Vagina (tissue), 2 donors: ENCODE results near the gene TKTL1. TPM values are rescaled to one million over a fixed set of nuclear protein-coding genes. Genes with fewer than 3 reads are reported as not detected.
"Not testable (repeated sequence)": the region's sequence is repeated elsewhere in the genome, so short reads cannot be mapped to it uniquely, and the experiment has no call there.

ENCODE experiments used
- DNase-seq, 2 donors: peaks; one replicate each; pipeline ENCODE4 v3.0.0-alpha.2; 2017; ENCODE audit errors: extremely low spot score in 2 of 2
- H3K27ac ChIP-seq: fragments of 200-600 bp; sonication (generic); one replicate; pipeline ENCODE4 v1.5.1; 2019
- H3K27me3 ChIP-seq: fragments of 200-600 bp; sonication (generic); one replicate; pipeline ENCODE4 v1.5.1; 2019
- H3K36me3 ChIP-seq, 2 donors: fragments of 200-600 bp; sonication (generic); one replicate each; pipeline ENCODE4 v1.5.1; 2017 to 2019
- H3K4me1 ChIP-seq: fragments of 200-600 bp; sonication (generic); one replicate; pipeline ENCODE4 v1.5.1; 2019
- H3K4me3 ChIP-seq, 2 donors: fragments of 200-600 bp; sonication (generic); 1 replicate in 1 of 2; 2 replicates in 1 of 2; pipeline ENCODE4 v1.5.1; 2016 to 2019
- H3K9me3 ChIP-seq: fragments of 200-600 bp; sonication (generic); one replicate; pipeline ENCODE4 v1.5.1; 2019
- CTCF ChIP-seq, 3 experiments: fragments of 450-650 bp in 2 of 3; fragments of 200-600 bp in 1 of 3; sonication (generic) in 1 of 3; IDR thresholded peaks; one replicate each; pipeline ENCODE4 v1.5.1; 2017 to 2019; ENCODE audit warnings: antibody characterized with exemption in 3 of 3, mild to moderate bottlenecking in 2 of 3, moderate library complexity in 2 of 3
- POLR2A ChIP-seq, 2 donors: fragments of 450-650 bp; IDR thresholded peaks; one replicate each; pipeline ENCODE4 v1.6.1; 2017; ENCODE audit warnings: antibody characterized with exemption in 2 of 2, mild to moderate bottlenecking in 2 of 2, moderate library complexity in 2 of 2
- POLR2AphosphoS5 ChIP-seq, 2 donors: sonication (generic); formaldehyde crosslinking; IDR thresholded peaks; one replicate each; pipeline ENCODE4 v1.9.0; 2017; ENCODE audit warnings: antibody characterized with exemption in 2 of 2, mild to moderate bottlenecking in 2 of 2, low read depth in 1 of 2; ENCODE audit not compliant: insufficient read depth in 1 of 2
- intact Hi-C: fragments of 100-400 bp; cut with DNase I; formaldehyde crosslinking; loops from one replicate; pipeline ENCODE4 v1.15.1; 2023
- total RNA-seq: library from RNA; depleted of rRNA; stranded (reverse); fragments of >200 nt; gene quantifications from one replicate; pipeline ENCODE4 v1.2.3, GENCODE V29; 2016

TKTL1 gene
- total RNA-seq, 1 donor from 2014 or later: not detected

DNA sequence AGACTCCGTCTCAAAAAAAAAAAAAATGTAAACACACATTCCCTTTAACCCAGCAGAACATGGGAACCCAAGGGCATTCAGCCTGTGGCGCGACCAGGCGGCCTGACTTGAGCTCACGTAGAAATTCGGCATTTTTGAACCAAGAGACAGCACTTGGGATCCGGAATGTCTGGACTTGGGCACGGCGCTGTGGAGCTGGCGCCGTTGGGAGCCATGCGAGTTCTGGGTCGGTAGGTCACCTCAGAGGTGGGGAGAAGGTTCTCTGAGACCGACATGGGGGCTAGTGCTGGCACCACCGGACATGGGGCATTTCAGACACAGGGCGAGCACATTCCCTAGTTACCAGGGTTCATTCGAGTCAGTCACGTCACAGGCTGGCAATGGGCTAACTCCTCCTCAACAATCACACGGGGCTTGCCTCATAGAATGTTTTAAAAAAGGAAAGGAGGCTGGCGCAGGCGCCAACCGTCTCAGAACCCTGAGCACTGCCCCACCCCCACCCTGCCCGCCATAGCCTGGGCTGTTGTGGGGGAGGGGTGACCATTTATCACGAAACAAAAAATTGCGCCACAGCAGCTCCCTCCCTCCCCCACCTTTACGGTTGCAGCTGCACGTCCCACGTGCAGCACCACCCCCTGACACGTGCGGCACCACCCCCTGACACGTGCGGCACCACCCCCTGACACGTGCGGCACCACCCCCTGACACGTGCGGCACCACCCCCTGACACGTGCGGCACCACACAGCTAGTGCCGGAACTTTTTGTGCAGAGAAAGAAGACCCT lies 612 bp upstream of the TKTL1 start, which contains the start of gene TEX28:
TEX28 (minus strand) TSS at position 334 of the 784 bp plus-strand sequence. CDS start 3,007 bp downstream, outside the sequence.
- Histone ChIP-seq H3K4me1 (no peaks in the 10 kb centered on the region), H3K9me3 (no peaks in the 10 kb centered on the region), H3K36me3 (no peaks in the 10 kb centered on the region), H3K27me3 (no peaks in the 10 kb centered on the region), H3K27ac (no peak within 1 kb of the TSS), H3K4me3 (no peak within 1 kb of the TSS)
- no peak for DNase-seq
- no peak for TF ChIP-seq CTCF (IDR thresholded peaks at IDR 0.05)
- no peak for TF ChIP-seq POLR2A (IDR thresholded peaks at IDR 0.05)
- no peak for TF ChIP-seq POLR2AphosphoS5 (IDR thresholded peaks at IDR 0.05; ENCODE audit: insufficient read depth in 1 of 2, low read depth in 1 of 2)
- intact Hi-C loops: no loop called here

DNA sequence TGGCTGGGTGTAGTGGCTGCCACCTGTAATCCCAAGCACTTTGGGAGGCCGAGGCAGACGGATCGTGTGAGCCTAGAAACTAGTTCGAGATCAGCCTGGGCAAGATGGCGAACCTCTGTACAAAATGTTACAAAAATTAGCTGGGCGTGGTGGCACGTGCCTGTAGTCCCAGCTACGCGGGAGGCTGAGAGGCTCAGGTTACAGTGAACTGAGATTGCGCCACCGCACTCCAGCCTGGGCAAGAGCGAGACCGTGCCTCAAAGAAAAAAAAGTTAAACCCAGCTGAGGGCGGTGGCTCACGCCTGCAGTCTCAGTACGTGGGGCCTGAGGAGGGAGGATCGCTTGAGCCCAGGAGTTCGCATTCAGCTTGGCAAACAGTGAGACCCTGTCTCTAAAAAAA lies 1.1 kb downstream of the TKTL1 start:
- no peak for DNase-seq
- TF ChIP-seq POLR2A (IDR thresholded peaks at IDR 0.05): no peak
- no peak for TF ChIP-seq CTCF (IDR thresholded peaks at IDR 0.05)
- TF ChIP-seq POLR2AphosphoS5 (IDR thresholded peaks at IDR 0.05; ENCODE audit: insufficient read depth in 1 of 2, low read depth in 1 of 2): no peak
- intact Hi-C loops: no loop called here
- no peaks in the 10 kb centered on the region for H3K9me3 ChIP-seq
- H3K27me3 ChIP-seq: no peaks in the 10 kb centered on the region
- H3K27ac ChIP-seq: no peak overlapping the region
- no peaks in the 10 kb centered on the region for H3K4me1 ChIP-seq
- H3K4me3 ChIP-seq: no peak overlapping the region
- H3K36me3 ChIP-seq: no peaks in the 10 kb centered on the region

- intact Hi-C loops: no loop called here
- H3K4me3 ChIP-seq: no peak overlapping the region
Observed at GRCh38 chrX:154298312-154298711, 2.7 kb downstream of the TKTL1 start.

DNA sequence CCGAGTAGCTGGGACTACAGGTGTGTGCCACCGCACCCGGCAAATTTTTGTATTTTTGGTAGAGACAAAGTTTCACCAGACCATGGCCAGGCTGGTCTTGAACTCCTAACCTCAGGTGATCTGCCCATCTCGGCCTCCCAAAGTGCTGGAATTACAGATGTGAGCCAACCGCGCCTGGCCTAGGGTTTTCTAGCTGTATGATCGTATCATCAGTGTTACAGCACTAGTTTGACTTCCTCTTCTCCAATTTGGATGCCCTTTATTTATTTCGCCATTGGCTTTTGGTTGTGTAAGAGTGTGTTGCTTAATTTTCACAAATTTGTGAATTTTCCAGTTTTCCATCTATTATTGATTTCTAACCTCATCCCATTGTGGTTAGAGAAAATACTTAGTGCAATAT lies 5.2 kb downstream of the TKTL1 start:
- no peak for TF ChIP-seq CTCF (IDR thresholded peaks at IDR 0.05)
- TF ChIP-seq POLR2AphosphoS5 (IDR thresholded peaks at IDR 0.05; ENCODE audit: insufficient read depth in 1 of 2, low read depth in 1 of 2): no peak
- TF ChIP-seq POLR2A (IDR thresholded peaks at IDR 0.05): no peak
- Histone ChIP-seq H3K9me3 (no peaks in the 10 kb centered on the region), H3K27me3 (no peaks in the 10 kb centered on the region), H3K4me3 (no peak overlapping the region), H3K27ac (no peak overlapping the region), H3K4me1 (no peaks in the 10 kb centered on the region), H3K36me3 (no peaks in the 10 kb centered on the region)
- intact Hi-C loops: no loop called here
- DNase-seq: no peak

More at GRCh38 chrX:154298312-154298711, 2.7 kb downstream of the TKTL1 start:
- no peaks in the 10 kb centered on the region for H3K27me3 ChIP-seq
- H3K4me1 ChIP-seq: no peaks in the 10 kb centered on the region
- no peak overlapping the region for H3K27ac ChIP-seq
- no peak for DNase-seq
- no peaks in the 10 kb centered on the region for H3K36me3 ChIP-seq
- TF ChIP-seq POLR2A (IDR thresholded peaks at IDR 0.05): no peak
- TF ChIP-seq CTCF (IDR thresholded peaks at IDR 0.05): no peak
- no peak for TF ChIP-seq POLR2AphosphoS5 (IDR thresholded peaks at IDR 0.05; ENCODE audit: insufficient read depth in 1 of 2, low read depth in 1 of 2)
- no peaks in the 10 kb centered on the region for H3K9me3 ChIP-seq

GRCh38 chrX:154302998-154303397 lies 7.4 kb downstream of the TKTL1 start:
- intact Hi-C loops, H3K27me3 ChIP-seq, H3K4me3 ChIP-seq, H3K36me3 ChIP-seq, H3K9me3 ChIP-seq, H3K27ac ChIP-seq, H3K4me1 ChIP-seq, DNase-seq: not testable (repeated sequence)
